UCSD-AML1 (cell line): Measurements from ENCODE around the gene ACTN1.
"Not testable (repeated sequence)": the region's sequence is repeated elsewhere in the genome, so short reads cannot be mapped to it uniquely, and the experiment has no call there.

Source experiments
- DNase-seq: peaks from one replicate; lab custom pipeline; 2025; ENCODE audit not compliant: unreplicated experiment; lab: John Stamatoyannopoulos, UW

ACTN1 gene

GRCh38 chr14:68871392-68871791 is 107.7 kb downstream of the ACTN1 start:
- DNase-seq = no peak

GRCh38 chr14:68866991-68867533 is 112.0 kb downstream of the ACTN1 start:
- DNase-seq = no peak

- no peak for DNase-seq
Measured at GRCh38 chr14:68865542-68865941, 113.6 kb downstream of the ACTN1 start.

GRCh38 chr14:68864361-68864750 is 114.7 kb downstream of the ACTN1 start:
- DNase-seq = no peak

GRCh38 chr14:68863610-68864360 is 115.3 kb downstream of the ACTN1 start:
- DNase-seq = no peak

- peak; percentile 76 for DNase-seq
Measured at GRCh38 chr14:68862954-68863594, 116.0 kb downstream of the ACTN1 start.

GRCh38 chr14:68860771-68861170 is 118.3 kb downstream of the ACTN1 start:
- DNase-seq = no peak

GRCh38 chr14:68857516-68858070 is 121.5 kb downstream of the ACTN1 start:
- no peak for DNase-seq

GRCh38 chr14:68856572-68856971 is 122.5 kb downstream of the ACTN1 start:
- no peak for DNase-seq

- no peak for DNase-seq
Measured at GRCh38 chr14:68854421-68854820, 124.7 kb downstream of the ACTN1 start.

- DNase-seq = no peak
Measured at GRCh38 chr14:68853749-68854148, 125.4 kb downstream of the ACTN1 start.

- not testable (repeated sequence) for DNase-seq
Measured at GRCh38 chr14:68852493-68852892, 126.6 kb downstream of the ACTN1 start.

GRCh38 chr14:68851078-68851477 is 128.0 kb downstream of the ACTN1 start:
- DNase-seq = no peak

GRCh38 chr14:68849416-68849815 is 129.7 kb downstream of the ACTN1 start:
- DNase-seq = no peak

- DNase-seq = no peak
Measured at GRCh38 chr14:68848253-68848652, 130.8 kb downstream of the ACTN1 start.

- DNase-seq = not testable (repeated sequence)
Measured at GRCh38 chr14:68847640-68848039, 131.5 kb downstream of the ACTN1 start.

GRCh38 chr14:68846466-68846865 is 132.6 kb downstream of the ACTN1 start:
- no peak for DNase-seq

- no peak for DNase-seq
Measured at GRCh38 chr14:68844210-68844545, 134.9 kb downstream of the ACTN1 start.

- peak; percentile 76 for DNase-seq
Measured at GRCh38 chr14:68843471-68844209, 135.5 kb downstream of the ACTN1 start.

- DNase-seq = no peak
Measured at GRCh38 chr14:68842298-68842697, 136.8 kb downstream of the ACTN1 start.

- no peak for DNase-seq
Measured at GRCh38 chr14:68841016-68841809, 137.9 kb downstream of the ACTN1 start.
